ENCODE data around the gene KCNJ6. TPM values are rescaled to one million over a fixed set of nuclear protein-coding genes. Genes with fewer than 3 reads are reported as not detected.

KCNJ6 gene
- total and polyA plus RNA-seq, 2 of the 8 experiments (the other 6 are each of a cell fraction or from before 2014, with no cell fraction given) = 0.51 to 1.2 TPM

- 84% methylated on average over 12 of the region's 12 CpGs; no CpG with 5 or more reads in 1 of the 2 experiments for WGBS, 2 experiments (ENCODE audit: extremely low coverage in 1 of 2, insufficient coverage in 1 of 2, insufficient read length in 1 of 2, insufficient replicate concordance in 2 of 2, low coverage in 1 of 2, low lambda C conversion rate in 2 of 2, missing lambda C conversion rate in 1 of 2)
- POLR2A ChIA-PET (ENCODE audit: partially characterized antibody) = no interaction called here
- Histone ChIP-seq H4K20me1 (replicated peaks in 1 of 2; ENCODE audit: control insufficient read depth in 1 of 2, insufficient read depth in 2 of 2, low read length in 2 of 2) (no peaks in the 10 kb centered on the region), H3K4me1 (replicated peaks in 1 of 4; ENCODE audit: control insufficient read depth in 3 of 4, insufficient read depth in 4 of 4, low read length in 3 of 4) (peaks cover 2 to 8% (median 4%) of the 10 kb centered on the region in 4 experiments; a peak in 6 of 7 replicates), H2BK12ac (ENCODE audit: low read depth, low read length) (peak overlapping the region; percentile 11; the same call in 1 of the 2 replicates), H4K91ac (replicated peaks; ENCODE audit: insufficient read length, low read length) (no peak overlapping the region), H3K27ac (ENCODE audit: low read depth, low read length) (no peak overlapping the region), H3K23ac (ENCODE audit: insufficient read length) (no peak overlapping the region), H3K23me2 (ENCODE audit: low read depth, low read length) (no peaks in the 10 kb centered on the region), H4K8ac (ENCODE audit: extremely low read depth, insufficient read depth, low read length) (no peak overlapping the region), H3K9me3 (ENCODE audit: insufficient read depth in 2 of 2, low read depth in 1 of 2, low read length in 1 of 2) (no peaks in the 10 kb centered on the region), H2AK5ac (ENCODE audit: low read depth, low read length) (no peak overlapping the region), H3K36me3 (ENCODE audit: control insufficient read depth in 2 of 4, insufficient read depth in 4 of 4, low read length in 3 of 4) (no peaks in the 10 kb centered on the region; a peak in 1 of 8 replicates), H3K4ac (replicated peaks; ENCODE audit: insufficient read length, low read depth, low read length) (no peak overlapping the region), H2BK20ac (ENCODE audit: low read length) (peak overlapping the region; percentile 73; the same call in 1 of the 2 replicates), H3K14ac (ENCODE audit: insufficient read length) (no peak overlapping the region), H3K4me2 (ENCODE audit: insufficient read depth in 1 of 2, low read depth in 2 of 2, low read length in 2 of 2) (no peak overlapping the region), H3K56ac (replicated peaks; ENCODE audit: insufficient read length, low read depth, low read length) (no peak overlapping the region), H3K9ac (replicated peaks in 1 of 4; ENCODE audit: extremely low read depth in 1 of 4, low read depth in 3 of 4, low read length in 3 of 4) (no peak overlapping the region), H3K18ac (ENCODE audit: extremely low read depth, low read length) (no peak overlapping the region), H2AFZ (ENCODE audit: low read length) (peak overlapping the region; percentile 22; the same call in 1 of the 2 replicates), H2BK15ac (ENCODE audit: low read length) (no peak overlapping the region; the same call in 1 of the 2 replicates), H4K5ac (ENCODE audit: insufficient read length, low read depth, low read length) (no peak overlapping the region), H3K27me3 (replicated peaks in 1 of 4; ENCODE audit: control insufficient read depth in 3 of 4, extremely low read depth in 1 of 4, insufficient read depth in 3 of 4, low read length in 3 of 4) (no peaks in the 10 kb centered on the region), H2BK5ac (ENCODE audit: low read depth, low read length) (no peak overlapping the region), H3K4me3 (ENCODE audit: extremely low read depth in 1 of 4, insufficient read depth in 2 of 4, low read depth in 3 of 4, low read length in 4 of 4) (no peak overlapping the region), H3K79me1 (ENCODE audit: low read depth, low read length) (no peaks in the 10 kb centered on the region), H3K79me2 (ENCODE audit: control insufficient read depth in 1 of 2, insufficient read depth in 2 of 2, low read length in 2 of 2) (no peaks in the 10 kb centered on the region), H2BK120ac (replicated peaks; ENCODE audit: low read depth, low read length) (no peak overlapping the region)
- CTCF ChIA-PET (ENCODE audit: partially characterized antibody) = interaction anchor here (0.6 to 2.7 kb wide), 9 partner anchors 10 to 1189 kb away, joined by 3 to 13 read pairs (median 3); partner anchors contain the start of gene KCNJ6
- FAIRE-seq = no peak
- DNase-seq (ENCODE audit: low read depth in 1 of 2, low spot score in 2 of 2) = no peak
- TF ChIP-seq SIX5 (IDR thresholded peaks at IDR 0.05; ENCODE audit: low read depth, low read length) (no peak), ATF3 (IDR thresholded peaks at IDR 0.05; ENCODE audit: insufficient read depth, low read depth, low read length) (no peak), GTF2F1 (IDR thresholded peaks at IDR 0.05; ENCODE audit: borderline replicate concordance, low read depth, low read length) (no peak), BRCA1 (IDR thresholded peaks at IDR 0.05; ENCODE audit: low read depth, low read length) (no peak), NANOG (IDR thresholded peaks at IDR 0.05; ENCODE audit: insufficient read depth, low read depth, low read length, poor library complexity, severe bottlenecking) (no peak), CBX8 (IDR thresholded peaks at IDR 0.05; ENCODE audit: borderline replicate concordance, low read depth, low read length) (no peak), YY1 (IDR thresholded peaks at IDR 0.05; ENCODE audit: low read depth, low read length) (no peak), RXRA (IDR thresholded peaks at IDR 0.05; ENCODE audit: insufficient read depth, low read depth, low read length) (no peak), MAFK (IDR thresholded peaks at IDR 0.05; ENCODE audit: low read depth, low read length) (no peak), CHD2 (IDR thresholded peaks at IDR 0.05; ENCODE audit: low read length) (no peak), ASH2L (IDR thresholded peaks at IDR 0.05; ENCODE audit: low read length) (no peak), SIN3A (conservative IDR thresholded peaks at IDR 0.05 in 1 of 2, IDR thresholded peaks at IDR 0.05 in 1 of 2; ENCODE audit: low read depth in 1 of 2, low read length in 2 of 2) (no peak)
These were observed 229.1 kb downstream of the KCNJ6 start for GRCh38 chr21:37686991-37687810.
